Pulmonary artery endothelial cell (primary cell): Measurements from ENCODE around the gene GAA. TPM values are rescaled to one million over a fixed set of nuclear protein-coding genes. Genes with fewer than 3 reads are reported as not detected.

Experiments used
- DNase-seq: peaks from one replicate; pipeline ENCODE4 v3.0.0-alpha.2; 2011; ENCODE audit warnings: low read depth, low spot score
- total RNA-seq: library from RNA; depleted of rRNA; stranded (reverse); fragments of >200 nt; gene quantifications from 2 replicates; pipeline ENCODE4 v1.2.3, GENCODE V29; 2014

Gene GAA
- total RNA-seq, 1 donor from 2014 or later, result 17.6 TPM

- no peak for DNase-seq
Observed at GRCh38 chr17:80116921-80117380, 15.6 kb downstream of the GAA start.

- DNase-seq, result no peak
Observed at GRCh38 chr17:80117491-80118401, 16.4 kb downstream of the GAA start.

DNA sequence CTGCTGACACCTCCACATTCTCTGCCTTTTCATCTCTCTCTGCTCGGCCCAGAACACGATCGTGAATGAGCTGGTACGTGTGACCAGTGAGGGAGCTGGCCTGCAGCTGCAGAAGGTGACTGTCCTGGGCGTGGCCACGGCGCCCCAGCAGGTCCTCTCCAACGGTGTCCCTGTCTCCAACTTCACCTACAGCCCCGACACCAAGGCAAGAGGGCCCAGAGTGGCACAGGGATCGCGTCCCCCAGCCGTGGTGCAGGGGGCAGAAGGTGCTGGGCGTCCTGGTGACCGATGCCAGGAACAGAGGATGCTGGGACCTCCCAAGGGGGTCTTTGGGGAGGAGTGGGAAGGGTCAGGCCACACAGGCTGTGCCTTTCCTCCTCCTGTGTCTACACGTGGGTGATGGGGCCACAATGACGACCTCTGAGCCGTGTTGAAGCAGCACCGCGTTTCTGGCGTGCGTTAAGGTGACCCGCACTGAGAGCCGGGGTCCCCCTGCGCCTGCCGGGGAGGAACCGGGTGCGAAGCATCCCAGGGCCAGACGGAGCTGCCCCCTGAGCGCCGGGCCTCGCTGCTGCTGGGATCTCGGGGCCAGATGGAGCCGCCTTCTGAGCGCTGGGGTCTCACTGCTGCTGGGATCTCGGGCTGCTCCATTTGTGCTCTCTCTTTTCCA, 17.4 kb downstream of the GAA start:
- no peak for DNase-seq

DNA sequence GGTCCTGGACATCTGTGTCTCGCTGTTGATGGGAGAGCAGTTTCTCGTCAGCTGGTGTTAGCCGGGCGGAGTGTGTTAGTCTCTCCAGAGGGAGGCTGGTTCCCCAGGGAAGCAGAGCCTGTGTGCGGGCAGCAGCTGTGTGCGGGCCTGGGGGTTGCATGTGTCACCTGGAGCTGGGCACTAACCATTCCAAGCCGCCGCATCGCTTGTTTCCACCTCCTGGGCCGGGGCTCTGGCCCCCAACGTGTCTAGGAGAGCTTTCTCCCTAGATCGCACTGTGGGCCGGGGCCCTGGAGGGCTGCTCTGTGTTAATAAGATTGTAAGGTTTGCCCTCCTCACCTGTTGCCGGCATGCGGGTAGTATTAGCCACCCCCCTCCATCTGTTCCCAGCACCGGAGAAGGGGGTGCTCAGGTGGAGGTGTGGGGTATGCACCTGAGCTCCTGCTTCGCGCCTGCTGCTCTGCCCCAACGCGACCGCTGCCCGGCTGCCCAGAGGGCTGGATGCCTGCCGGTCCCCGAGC, 17.9 kb downstream of the GAA start:
- no peak for DNase-seq

- DNase-seq, result no peak
Observed at GRCh38 chr17:80119839-80120238, 18.5 kb downstream of the GAA start.

GRCh38 chr17:80122026-80122575, 20.7 kb downstream of the GAA start:
- DNase-seq, result no peak

GRCh38 chr17:80122926-80123505, 21.6 kb downstream of the GAA start:
- no peak for DNase-seq

DNA sequence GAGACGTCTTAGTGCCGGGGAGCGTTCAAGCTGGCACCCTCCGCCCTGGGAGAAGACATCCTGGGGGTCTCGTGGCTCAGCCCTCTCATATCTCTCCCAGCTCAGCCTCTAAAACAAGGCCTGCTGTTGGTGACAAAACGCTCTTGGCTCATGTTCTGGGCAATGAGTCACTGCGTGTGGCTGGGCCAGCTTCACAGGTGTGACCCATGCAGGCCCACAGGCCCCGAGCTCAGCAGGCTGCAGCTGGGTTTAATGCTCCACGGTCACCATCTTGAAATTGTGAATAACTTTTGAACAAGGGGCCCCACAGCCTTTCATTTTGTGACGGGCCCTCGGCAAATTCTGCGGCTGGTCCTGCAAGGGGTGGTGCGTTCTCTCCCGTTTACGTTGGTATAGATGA, 22.4 kb downstream of the GAA start:
- no peak for DNase-seq

- no peak for DNase-seq
Observed at GRCh38 chr17:80124351-80124981, 23.1 kb downstream of the GAA start.

DNA sequence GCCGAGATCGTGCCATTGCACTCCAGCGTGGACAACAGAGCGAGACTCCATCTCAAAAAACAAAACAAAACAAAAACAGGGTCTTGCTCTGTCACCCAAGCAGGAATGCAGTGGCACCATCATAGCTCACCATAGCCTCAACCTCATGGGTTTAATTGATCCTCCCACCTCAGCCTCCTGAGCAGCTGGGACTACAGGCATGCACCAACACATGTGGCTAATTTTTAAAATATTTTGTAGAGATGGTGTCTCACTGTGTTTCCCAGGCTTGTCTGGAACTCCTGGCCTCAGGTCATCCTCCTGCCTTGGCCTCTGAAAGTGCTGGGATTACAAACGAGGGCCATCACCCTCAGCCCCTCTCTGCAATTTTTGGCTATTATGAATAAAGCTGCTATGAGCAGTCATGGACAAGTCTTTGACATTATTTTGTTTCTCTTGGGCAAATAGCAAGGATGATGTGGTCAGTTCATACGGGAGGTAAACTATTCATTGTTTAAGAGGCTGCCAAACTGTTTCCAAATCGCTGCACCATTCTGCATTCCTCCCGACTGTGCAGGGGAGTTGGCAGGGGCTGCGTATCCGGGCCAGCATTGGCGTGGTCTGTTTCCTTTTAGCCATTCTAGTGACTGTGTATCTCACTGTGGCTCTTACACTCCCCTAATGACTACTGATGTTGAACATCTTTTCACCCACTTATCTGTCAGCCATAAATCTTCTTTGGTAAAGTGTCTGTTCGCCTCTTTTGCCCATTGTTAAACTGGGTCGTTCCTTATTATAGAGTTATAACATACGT, 24.5 kb downstream of the GAA start:
- DNase-seq, result no peak

DNA sequence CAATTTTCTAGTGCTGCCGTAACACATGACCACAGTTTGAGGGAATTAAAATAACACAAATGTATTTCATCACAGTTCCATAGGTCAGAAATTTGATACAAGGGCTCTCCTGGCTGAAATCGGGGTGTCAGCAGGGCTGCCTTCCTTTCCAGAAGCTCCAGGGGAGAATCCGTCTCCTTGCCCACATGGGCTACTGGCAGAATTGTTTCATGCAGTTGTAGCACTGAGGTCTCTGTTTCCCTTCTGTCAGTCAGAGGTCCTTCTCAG, 25.0 kb downstream of the GAA start:
- DNase-seq, result no peak

- no peak for DNase-seq
Observed at GRCh38 chr17:80129006-80129565, 27.7 kb downstream of the GAA start.

DNA sequence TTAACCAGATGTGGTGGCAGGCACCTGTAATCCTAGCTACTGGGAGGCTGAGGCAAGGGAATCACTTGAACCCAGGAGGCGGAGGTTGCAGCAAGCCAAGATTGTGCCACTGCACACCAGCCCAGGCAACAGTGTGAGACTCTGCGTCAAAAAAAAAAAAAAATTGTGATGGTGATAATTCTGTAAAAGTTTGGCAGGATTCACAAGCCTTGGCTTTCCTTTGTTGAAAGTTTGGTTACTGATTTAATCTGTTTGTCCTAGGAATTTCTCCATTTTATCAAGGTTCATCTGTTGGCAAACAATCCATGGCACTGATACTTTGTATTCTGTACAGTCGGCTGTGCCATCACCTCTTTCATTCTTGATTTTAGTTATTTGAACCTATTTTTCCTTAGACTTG, 29.6 kb downstream of the GAA start:
- no peak for DNase-seq

DNA sequence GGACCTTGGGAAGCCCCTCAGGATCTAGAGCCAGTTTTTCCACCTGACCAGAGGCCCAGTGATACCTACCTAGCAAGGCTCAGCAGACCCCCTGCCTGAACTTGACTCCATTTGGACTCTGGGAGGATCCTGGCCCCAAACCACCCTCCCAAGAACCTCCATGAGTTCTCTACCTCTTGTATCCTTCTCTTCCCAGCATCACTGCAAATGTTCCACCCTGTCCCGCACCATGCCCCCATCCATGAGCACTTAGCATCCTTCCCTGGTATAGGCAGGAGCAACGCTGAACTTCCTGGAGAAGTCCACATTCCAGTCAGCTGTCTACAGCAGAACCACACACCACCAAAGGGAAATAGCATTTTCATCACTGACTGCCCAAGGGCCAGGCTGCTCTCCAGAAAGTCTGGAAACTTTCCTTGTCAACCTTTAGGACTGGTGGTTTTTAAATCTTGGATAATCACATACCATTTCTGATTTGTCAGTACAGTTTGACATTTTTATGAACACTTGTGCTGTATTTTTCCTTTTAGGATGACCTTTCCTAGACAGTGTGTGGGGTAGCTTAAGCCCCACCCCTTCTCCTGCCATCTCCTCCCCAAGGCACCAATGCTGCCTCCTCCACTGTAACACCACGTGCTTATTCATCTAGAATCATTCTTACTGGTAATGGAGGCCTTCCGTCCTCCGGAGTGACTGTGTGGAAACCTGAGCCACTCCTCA, 31.7 kb downstream of the GAA start:
- DNase-seq, result no peak

GRCh38 chr17:80133626-80133970, 32.2 kb downstream of the GAA start:
- no peak for DNase-seq

DNA sequence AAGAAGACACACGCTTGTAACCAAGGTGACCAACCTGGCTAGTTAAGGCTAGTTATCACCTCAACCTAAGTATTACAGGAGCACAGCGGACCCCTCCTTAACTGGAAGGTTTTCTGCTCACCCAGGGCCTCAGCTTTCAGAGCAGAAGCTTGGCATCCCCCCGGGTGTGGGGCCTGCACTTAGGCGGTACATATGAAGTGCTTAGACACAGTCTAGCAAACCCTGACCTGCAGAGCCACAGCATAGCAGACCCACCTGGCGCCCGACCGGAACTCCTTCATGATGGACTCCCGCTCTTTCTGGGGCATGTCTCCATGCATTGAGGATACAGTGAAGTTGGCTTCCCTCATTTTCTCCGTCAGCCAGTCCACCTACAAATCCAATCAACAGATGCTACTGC, 35.8 kb downstream of the GAA start:
- no peak for DNase-seq

DNA sequence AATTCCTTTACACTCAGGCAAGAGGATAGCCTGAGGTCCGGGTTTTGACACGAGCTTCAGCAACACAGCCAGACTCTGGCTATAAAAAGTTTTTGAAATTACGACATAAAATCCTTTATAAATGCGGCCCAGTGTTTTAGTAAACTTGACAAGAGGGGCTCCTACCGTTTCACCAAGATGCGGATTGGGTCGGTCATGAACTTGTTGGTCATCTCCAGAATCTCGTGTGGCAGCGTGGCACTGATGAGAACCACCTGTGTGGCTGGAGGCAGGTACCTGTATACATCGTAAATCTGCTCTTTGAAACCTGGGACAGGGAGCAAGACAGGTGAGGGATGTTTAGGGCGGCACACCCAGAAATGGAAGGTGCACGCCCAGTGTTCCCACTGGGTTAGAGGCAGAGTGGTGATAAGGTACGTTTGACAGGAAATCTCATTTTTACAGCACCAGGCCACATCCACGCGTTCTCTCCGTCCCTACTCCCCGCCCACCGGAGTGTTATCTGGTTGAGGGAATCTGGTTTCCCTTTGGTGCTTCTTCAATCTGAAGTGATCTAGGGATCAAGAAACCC, 37.6 kb downstream of the GAA start:
- DNase-seq, result no peak

DNA sequence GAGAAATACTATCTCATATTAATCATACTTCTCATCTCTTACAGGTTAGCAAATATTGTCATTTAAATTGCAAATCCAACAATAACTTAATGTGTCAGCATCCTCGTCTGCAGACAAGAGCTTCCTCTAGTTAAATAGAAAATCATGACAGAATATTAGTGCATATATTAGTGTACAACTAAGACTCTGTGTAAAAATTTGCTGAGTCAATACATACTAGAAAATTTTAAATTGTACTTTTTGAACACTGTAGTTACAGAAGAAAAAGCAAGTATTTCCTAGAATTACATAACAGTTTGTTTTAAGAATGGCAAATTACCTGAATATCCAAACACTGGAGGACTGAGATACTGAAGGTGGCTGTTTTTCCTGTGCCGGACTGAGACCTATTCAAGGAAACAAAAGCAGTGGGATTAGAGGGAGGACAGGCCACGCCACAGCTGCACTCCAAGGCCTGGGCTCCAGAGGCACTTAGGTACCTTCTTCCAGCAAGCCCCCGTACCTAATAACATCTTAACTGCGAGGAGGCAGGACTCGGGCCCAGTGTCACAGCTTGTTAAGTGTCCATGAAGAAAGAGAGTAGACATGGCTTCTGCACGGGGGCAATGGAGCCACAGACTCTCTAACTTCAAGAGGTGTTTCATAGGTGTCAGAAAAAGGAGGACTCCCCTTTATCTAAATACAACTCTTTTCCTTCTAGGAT, 40.2 kb downstream of the GAA start:
- DNase-seq, result no peak

DNA sequence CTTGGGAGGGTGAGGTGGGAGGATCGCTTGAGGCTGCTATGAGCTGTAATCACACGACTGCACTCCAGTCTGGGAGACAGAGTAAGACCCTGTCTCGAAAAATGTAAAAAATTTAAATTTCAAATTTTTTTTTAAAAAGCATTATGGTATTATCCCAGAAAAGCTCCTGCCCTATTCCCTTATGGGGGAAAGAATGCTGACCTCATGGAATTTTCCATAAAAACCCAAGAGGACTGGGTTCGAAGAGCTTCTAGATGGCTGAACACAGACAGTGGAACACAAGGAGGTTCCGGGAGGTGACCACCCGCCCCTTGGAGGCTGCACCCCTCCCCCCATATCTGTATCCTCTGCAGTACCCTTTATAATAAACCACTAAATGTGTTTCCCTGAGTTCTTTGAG, 41.5 kb downstream of the GAA start:
- DNase-seq, result no peak
